Neutrophil (primary cell): ENCODE measurements around the gene PRR33.
"Not testable (repeated sequence)": the region's sequence is repeated elsewhere in the genome, so short reads cannot be mapped to it uniquely, and the experiment has no call there.

ENCODE experiments used
- H3K27ac ChIP-seq: fragments of 200-600 bp; sonication (generic); 2 replicates; pipeline ENCODE4 v1.5.1; 2016; ENCODE audit warnings: mild to moderate bottlenecking, moderate library complexity
- H3K27me3 ChIP-seq: fragments of 200-600 bp; sonication (generic); 2 replicates; pipeline ENCODE4 v1.6.0; 2016; ENCODE audit warnings: mild to moderate bottlenecking
- H3K36me3 ChIP-seq: fragments of 200-600 bp; sonication (generic); 2 replicates; pipeline ENCODE4 v1.5.1; 2017
- H3K4me1 ChIP-seq, 2 experiments: fragments of 200-600 bp in 1 of 2; sonication (generic) in 1 of 2; 1 replicate in 1 of 2; 2 replicates in 1 of 2; pipeline versions ENCODE4 v1.5.1 to v1.6.1; 2013 to 2016; ENCODE audit warnings: low read depth in 1 of 2, low read length in 1 of 2, mild to moderate bottlenecking in 1 of 2, moderate library complexity in 1 of 2; ENCODE audit not compliant: control insufficient read depth in 1 of 2, insufficient read depth in 1 of 2
- H3K4me3 ChIP-seq, 2 experiments: fragments of 200-600 bp in 1 of 2; sonication (generic) in 1 of 2; 1 replicate in 1 of 2; 2 replicates in 1 of 2; pipeline ENCODE4 v1.5.1; 2013 to 2016; ENCODE audit warnings: low read depth in 1 of 2, low read length in 1 of 2, mild to moderate bottlenecking in 1 of 2, moderate library complexity in 1 of 2
- H3K9me3 ChIP-seq: fragments of 200-600 bp; sonication (generic); 2 replicates; pipeline ENCODE4 v1.5.1; 2016
- CTCF ChIP-seq: fragments of 200-600 bp; sonication (generic); IDR thresholded peaks from 2 replicates; pipeline ENCODE4 v1.5.1; 2016; ENCODE audit warnings: antibody characterized with exemption

Gene PRR33

GRCh38 chr11:1891831-1892115 is at the start of gene PRR33:
Gene PRR33 (minus strand): TSS chr11:1891895. CDS start chr11:1890584, 1,311 bp downstream.
- Histone ChIP-seq H3K27ac (peak within 1 kb of the TSS; percentile 68), H3K27me3 (peaks cover 32% of the 10 kb centered on the region), H3K4me3 (no peak within 1 kb of the TSS), H3K4me1 (peaks cover 25 to 52% of the 10 kb centered on the region in 2 experiments), H3K36me3 (peaks cover 57% of the 10 kb centered on the region), H3K9me3 (no peaks in the 10 kb centered on the region)
- TF ChIP-seq CTCF = no peak

GRCh38 chr11:1939788-1940187 is 48.1 kb upstream of the PRR33 start:
- H3K4me1 ChIP-seq, H3K9me3 ChIP-seq, H3K27ac ChIP-seq, H3K36me3 ChIP-seq, H3K4me3 ChIP-seq: not testable (repeated sequence)
- H3K27me3 ChIP-seq = peaks cover 10% of the 10 kb centered on the region

- H3K36me3 ChIP-seq = no peaks in the 10 kb centered on the region
- peaks cover 11% of the 10 kb centered on the region for H3K27me3 ChIP-seq
- TF ChIP-seq CTCF = no peak
- H3K27ac ChIP-seq = peak overlapping the region; percentile 50
- no peaks in the 10 kb centered on the region for H3K9me3 ChIP-seq
- no peaks in the 10 kb centered on the region for H3K4me1 ChIP-seq
- H3K4me3 ChIP-seq = no peak overlapping the region
Measured at GRCh38 chr11:1939006-1939625, 47.4 kb upstream of the PRR33 start.

GRCh38 chr11:1938343-1939005 is 46.8 kb upstream of the PRR33 start:
- Histone ChIP-seq H3K4me1 (no peaks in the 10 kb centered on the region), H3K4me3 (no peak overlapping the region), H3K36me3 (no peaks in the 10 kb centered on the region), H3K27ac (no peak overlapping the region), H3K9me3 (no peaks in the 10 kb centered on the region), H3K27me3 (peaks cover 17% of the 10 kb centered on the region)
- TF ChIP-seq CTCF = no peak

- Histone ChIP-seq H3K27ac (no peak overlapping the region), H3K4me3 (no peak overlapping the region), H3K27me3 (peaks cover 22% of the 10 kb centered on the region), H3K4me1 (no peaks in the 10 kb centered on the region), H3K36me3 (no peaks in the 10 kb centered on the region), H3K9me3 (no peaks in the 10 kb centered on the region)
- TF ChIP-seq CTCF = no peak
Measured at GRCh38 chr11:1937616-1938342, 46.1 kb upstream of the PRR33 start.
